GM21576 (cell line): ENCODE results near the gene DESI1.
"Not testable (repeated sequence)": the region's sequence is repeated elsewhere in the genome, so short reads cannot be mapped to it uniquely, and the experiment has no call there.

Experiments used
- ATAC-seq: cut with Tn5 transposase; IDR thresholded peaks from one replicate; pipeline ENCODE4 v1.9.1; 2021; ENCODE audit warnings: mild to moderate bottlenecking, moderate library complexity; ENCODE audit not compliant: unreplicated experiment

Gene DESI1

DNA sequence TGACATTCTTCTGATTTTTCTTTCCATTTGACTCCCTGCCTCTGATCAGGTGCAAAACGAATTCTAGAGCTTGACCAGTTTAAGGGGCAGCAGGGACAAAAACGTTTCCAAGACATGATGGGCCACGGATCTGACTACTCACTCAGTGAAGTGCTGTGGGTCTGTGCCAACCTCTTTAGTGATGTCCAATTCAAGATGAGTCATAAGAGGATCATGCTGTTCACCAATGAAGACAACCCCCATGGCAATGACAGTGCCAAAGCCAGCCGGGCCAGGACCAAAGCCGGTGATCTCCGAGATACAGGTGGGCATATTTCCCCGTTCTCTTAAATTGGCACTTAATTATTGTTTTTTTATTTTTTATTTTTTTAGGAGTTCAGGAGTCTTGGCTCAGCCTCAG is 15.6 kb upstream of the DESI1 start:
- no peak for ATAC-seq

DNA sequence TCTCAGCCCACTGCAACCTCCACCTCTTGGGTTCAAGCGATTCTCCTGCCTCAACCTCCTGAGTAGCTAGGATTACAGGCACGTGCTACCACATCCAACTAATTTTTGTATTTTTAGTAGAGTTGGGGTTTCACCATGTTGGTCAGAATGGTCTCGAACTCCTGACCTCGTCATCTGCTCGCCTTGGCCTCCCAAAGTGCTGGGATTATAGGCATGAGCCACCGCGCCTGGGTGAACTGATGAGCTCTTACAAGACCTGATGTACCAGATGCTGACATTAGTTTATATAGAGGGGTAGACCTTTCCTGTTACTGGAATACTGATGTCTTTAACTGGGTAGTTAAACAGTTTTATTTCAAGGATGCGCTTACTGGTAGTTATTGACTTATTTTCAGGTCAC is 13.8 kb upstream of the DESI1 start:
- not testable (repeated sequence) for ATAC-seq

DNA sequence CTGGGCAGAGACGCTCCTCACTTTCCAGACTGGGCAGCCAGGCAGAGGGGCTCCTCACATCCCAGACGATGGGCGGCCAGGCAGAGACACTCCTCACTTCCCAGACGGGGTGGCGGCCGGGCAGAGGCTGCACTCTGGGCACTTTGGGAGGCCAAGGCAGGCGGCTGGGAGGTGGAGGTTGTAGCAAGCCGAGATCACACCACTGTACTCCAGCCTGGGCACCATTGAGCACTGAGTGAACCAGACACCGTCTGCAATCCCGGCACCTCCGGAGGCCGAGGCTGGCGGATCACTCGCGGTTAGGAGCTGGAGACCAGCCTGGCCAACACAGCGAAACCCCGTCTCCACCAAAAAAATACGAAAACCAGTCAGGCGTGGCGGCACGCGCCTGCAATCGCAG is 10.8 kb upstream of the DESI1 start:
- ATAC-seq, result not testable (repeated sequence)

DNA sequence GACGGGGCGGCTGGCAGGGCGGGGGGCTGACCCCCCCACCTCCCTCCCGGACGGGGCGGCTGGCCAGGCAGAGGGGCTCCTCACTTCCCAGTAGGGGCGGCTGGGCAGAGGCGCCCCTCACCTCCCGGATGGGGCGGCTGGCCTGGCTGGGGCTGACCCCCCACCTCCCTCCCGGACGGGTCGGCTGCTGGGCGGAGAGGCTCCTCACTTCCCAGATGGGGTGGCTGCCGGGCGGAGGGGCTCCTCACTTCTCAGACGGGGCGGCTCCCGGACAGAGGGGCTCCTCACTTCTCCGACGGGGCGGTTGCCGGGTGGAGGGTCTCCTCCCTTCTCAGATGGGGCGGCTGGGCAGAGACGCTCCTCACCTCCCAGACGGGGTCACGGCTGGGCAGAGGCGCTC is 10.3 kb upstream of the DESI1 start:
- ATAC-seq, result not testable (repeated sequence)

DNA sequence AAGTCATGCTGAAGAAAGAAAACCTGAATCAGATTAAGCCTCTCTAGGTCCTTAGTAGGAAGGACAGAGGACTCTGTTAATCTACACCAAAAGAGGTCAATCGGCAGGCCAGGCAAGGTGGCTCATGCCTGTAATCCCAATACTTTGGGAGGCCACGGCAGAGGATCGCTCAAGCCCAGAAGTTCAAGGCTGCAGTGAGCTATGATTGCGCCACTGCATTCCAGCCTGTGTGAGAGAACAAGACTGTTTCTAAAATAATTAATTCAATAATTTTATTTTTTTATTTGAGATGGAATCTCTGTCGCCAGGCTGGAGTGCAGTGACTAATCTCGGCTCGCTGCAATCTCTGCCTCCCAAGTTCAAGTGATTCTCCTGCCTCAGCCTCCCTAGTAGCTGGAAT is 4.7 kb upstream of the DESI1 start:
- no peak for ATAC-seq

DNA sequence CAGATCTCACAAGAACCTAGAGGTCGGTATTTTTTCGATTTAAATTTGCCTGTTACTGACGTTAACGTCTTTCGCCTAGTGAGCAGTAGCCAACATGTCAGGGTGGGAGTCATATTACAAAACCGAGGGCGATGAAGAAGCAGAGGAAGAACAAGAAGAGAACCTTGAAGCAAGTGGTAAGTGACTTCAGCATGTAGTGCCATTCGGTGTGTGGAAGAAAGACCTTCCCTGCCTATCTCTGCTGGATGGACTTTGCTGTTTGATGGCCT is 1.0 kb upstream of the DESI1 start:
- ATAC-seq, result no peak

DNA sequence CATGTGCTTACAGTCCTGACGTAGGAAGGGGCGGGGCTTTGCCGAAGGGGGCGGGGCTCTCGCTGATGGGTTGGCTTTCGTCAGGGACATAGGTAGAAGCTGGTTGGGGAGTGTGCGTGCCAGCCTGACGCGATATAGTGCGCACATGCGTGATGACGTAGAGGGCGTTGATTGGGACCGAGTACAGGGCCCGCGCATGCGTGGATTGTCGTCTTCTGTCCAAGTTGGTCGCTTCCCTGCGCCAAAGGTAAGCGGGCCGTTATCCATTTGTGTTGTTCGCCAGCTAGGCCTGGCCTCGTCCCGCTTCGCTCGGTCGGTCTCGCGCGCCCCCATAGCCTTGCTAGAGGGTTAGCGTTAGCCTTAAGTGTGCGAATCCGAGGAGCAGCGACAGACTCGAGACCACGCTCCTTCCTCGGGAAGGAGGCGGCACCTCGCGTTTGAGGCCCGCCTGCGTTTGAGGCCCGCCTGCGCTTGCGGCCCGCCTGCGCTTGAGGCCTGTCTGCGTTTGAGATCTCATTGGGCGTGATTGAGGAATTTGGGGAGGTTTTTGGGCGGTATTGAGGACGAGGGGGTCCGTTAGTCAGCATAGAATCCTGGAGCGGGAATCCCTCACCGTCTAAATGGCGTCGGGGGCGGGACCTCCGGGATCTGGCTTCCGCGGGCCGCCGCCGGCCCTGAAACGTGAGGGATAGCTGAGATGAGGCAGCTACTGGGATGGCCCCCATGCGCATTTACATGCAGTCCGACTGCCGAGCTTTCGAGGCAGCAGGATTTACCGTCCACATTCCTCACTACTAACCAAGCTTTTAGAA is 462 bp upstream of the DESI1 start, which contains the start of gene XRCC6:
XRCC6 (plus strand) TSS at position 197 of the 812 bp plus-strand sequence. CDS start 710 bp downstream, outside the sequence.
- peak; percentile 83 for ATAC-seq

DNA sequence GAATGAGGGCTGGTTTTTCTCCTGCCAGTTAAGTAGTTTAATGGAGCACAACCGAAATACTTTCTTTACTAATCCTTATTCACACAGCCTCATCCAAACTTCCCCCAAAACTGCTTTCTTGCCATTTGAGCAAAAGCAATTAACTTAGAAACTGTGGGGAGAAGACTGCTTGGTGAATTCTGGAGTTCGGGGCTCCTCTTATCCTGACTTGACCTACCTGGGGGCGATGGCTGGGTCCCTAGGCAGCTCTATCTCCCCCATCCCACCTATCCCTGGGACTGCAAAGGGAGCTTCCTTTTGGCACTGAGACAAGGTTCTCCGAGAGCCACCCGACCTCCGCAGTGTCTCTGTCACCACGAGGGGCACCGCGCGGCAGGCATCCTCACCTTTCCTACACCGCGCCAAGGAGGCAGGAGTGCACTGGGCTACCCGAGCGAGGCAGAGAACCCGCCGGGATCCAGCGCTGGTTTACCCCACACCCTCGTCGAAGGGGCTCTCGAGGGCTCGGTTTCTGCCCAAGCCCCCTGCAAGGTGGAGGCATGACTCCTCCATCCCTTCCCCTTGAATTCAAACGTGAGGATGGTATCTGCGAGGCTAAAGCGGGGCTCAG is 759 bp downstream of the DESI1 start:
- peak; percentile 23 for ATAC-seq

DNA sequence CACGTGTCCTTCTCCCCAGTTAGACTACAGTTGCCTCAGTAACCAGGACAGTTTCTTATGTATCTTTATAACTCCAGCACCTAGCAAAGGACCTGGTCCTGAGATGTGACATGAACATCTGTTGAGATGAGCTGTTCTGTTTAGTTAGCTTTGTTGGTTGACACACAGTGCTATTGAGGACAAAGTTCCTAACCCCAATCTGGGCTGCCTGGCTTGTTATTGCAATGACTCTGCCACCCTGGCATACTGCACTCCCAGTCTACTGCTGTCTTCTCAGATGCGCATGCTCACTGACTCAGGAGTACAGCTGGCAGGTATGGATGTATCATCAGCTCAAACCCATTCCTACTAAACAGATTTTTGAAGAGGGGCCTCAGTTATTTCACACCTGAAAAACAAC is 7.4 kb downstream of the DESI1 start:
- ATAC-seq, result no peak

DNA sequence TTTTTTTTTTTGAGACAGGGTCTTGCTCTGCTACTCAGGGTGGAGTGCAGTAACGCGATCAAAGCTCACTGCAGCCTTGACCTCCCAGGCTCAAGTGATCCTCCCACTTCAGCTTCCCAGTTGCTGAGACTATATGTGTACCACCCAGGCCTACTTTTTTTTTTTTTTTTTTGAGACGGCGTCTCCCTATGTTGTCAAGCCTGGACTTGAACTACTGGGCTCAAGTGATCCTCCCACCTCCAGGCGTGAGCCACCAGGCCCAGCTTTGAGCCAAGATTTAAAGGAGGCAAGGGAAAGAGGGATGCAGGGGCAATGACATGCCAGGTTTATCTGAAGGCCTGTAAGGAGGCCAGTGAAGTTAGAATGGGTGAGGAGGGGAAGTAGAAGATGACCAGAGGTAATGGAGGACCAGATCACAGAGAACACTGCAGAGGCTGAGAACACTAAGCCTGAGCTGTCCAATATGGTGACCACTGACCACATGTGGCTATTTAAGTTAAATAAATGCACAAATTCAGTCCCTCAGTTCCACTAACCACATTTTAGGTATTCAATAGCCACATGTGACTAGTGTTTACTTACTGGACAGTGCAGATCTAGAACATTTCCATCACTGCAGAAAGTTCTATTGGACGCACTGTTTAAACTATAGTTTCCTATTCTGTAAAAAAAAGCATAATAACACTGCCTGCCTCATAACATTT is 8.1 kb downstream of the DESI1 start:
- ATAC-seq, result no peak

DNA sequence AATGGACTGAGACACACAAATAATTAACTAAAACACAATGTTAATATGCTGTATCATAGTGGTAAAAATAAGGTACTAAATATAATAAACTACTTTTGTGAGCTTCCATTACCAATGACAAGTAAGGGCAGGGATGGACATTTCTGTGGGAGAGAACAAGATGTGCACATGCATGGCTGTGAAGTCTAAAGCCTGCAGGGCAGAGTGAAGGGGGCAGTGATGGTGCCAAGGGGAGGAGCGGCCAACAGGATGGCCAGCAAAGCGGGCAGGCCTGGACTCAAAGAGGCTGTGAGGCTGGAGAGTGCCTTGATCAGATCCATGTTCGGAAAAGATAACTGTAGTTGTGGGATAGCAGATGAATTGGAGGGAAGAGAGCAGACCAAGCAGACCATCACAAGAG is 12.5 kb downstream of the DESI1 start:
- ATAC-seq, result no peak

DNA sequence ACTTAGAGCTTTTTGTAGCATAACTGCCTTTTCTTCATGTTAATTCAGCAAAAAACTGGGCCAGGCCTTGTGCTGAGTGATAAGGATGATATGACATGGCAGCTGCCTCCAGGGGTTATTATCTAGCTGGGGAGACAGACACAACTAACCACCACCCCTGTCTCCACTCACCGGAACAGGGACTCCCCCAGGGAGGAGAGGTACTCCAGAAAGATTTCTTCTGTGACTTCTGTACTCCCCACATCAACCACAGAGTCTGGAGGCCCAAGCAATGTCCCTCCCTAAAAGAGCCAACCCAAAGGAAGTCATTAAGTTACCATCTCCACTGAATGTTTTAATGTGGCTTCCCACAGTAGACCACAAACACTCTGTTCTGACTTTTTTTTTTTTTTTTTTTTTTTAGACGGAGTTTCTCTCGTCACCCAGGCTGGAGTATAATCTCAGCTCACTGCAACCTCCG is 16.9 kb downstream of the DESI1 start:
- no peak for ATAC-seq

DNA sequence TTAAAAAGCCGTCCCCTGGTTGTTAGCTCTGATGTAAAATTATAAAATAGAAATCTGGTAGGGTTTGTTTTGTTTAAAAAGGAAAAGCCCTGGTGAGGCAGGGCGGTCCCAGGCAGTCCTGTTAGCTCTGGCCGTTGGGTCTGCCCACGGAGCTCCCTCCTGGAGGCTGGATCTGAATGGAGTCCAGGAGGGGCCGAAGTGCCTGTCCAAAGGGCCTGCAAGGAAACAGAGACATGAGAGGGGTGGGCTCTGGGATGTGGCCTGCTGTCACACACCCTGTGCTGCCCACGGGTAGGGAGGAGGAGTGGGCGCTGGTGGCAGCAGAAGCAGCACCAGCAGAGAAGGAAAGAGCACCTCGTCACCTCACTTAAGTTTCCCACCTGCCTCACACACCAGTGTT is 19.9 kb downstream of the DESI1 start:
- ATAC-seq, result no peak

DNA sequence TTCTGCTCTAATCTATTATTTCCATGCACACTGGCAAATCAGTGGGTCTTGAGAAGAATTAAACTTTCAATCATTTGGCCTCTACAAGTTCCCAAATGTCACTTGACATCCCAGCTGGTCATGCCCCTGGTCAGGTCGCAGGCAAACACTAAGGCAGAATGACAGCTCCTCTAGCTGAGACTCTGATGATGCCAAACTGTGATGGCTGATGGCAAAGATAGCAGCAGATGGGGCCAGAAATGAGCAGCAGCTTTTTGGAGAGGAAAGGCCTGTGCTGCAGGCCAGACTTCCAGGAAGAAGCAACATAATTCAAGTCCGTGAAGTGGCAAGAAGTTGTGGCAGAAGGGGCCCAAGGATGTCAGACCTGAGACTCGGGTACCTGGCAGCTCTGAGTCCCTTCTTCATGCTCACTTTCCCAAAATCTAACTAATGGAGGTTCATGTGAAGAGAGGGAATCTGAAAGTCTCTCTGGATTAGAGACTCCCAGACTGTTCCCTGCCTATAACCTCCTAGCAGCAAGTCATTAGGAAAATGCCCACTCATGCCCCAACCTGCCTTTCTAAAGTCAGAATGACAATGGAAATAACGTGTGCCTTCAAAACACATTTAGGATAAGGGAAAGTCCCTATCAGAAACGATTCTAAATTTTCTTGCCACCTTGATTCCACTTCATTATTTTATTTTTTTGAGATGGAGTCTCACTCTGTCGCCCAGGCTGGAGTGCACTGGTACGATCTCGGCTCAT is 21.8 kb downstream of the DESI1 start:
- ATAC-seq, result no peak

DNA sequence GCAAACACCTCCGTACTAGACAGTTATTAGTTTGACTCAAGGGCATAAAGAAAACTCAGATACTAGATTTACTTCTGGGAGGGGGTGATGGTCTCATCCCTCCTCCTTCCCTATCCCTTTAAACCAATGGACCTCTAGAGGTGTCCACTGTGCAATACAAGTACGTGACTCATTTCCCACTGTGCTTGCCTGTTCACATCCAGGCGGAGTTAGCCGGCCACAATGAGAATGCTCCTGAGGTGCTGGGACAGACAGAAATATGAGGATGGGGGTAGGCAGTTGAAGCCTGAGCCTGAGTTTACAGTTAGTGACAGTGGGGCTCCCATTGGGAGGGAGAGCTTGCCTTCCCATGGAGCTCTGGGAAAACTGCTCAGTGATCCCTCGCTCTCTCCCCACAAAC is 22.8 kb downstream of the DESI1 start:
- no peak for ATAC-seq

DNA sequence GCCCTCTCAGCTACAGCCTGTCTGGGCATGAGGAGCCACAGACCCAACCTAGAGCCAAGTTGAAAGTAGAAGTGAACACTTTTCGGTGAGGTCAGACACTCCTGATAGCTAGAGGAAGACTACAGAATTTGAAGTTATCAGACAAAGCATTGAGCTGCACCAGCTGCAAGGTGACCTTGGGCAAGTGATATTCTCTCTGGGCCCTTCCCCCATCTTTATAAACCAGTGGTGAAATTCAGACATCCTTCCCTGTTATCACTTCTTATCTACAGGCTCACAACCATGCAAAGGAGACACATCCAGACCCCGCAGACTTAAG is 23.2 kb downstream of the DESI1 start:
- ATAC-seq, result no peak

DNA sequence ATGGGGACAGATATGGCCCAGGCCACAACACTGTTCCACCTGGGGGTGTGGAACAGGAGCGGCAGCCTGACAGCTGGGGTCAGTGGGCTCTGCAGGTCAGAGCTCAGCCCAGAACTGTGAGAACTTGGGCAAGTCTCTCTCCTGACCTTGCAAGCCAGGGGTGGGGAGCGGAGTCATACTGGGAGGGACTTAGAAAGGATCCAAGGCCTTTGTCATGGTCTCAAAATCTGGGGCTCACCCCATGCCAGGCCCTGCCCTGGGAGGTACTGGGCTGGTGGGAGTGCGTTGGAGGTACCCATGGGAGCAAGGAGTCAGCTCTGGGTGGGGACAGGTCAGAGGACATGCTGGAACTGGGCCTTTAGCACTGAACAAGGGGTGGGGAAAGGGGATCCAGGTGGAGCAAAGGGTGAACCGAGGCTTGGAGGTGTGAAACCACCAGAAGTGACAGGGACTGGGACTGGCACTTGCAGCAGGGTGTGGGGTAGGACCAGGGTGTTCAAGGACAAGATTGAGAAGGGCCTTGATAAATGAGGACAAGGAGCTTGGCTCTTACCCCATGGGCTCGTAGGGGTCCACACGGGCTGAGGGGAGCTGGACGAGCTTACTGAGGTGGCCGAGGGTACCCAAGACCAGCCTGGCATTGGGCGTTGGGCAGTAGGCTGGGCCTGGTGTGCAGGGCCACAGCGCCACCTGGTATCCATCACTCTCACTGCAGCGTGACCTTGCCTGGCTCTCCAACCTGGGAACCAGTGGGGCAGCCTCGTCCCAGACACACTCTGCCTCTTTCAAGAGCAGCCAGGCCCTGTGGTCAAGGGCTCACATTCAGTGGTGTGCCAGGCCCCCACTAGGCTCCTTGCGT is 23.8 kb downstream of the DESI1 start:
- no peak for ATAC-seq

DNA sequence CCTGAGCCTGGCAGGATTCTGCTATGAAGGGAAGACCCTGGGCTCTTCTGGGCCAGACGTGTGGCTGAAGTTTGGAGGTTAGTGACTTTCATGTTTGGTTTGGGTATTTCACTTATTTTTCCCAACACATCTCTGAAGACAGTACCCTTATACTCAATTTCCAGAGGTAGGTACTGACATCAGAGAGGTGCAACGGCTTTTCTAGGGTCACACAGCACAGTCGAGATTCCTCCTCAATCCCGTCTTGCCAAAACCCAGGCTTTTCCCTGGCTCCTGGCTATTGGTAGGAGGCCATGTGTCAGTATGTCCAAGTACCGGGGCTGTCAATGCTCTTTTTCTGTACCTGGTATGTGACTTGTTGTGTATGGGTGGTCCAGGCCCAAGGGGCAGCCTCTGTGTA is 25.1 kb downstream of the DESI1 start:
- no peak for ATAC-seq

DNA sequence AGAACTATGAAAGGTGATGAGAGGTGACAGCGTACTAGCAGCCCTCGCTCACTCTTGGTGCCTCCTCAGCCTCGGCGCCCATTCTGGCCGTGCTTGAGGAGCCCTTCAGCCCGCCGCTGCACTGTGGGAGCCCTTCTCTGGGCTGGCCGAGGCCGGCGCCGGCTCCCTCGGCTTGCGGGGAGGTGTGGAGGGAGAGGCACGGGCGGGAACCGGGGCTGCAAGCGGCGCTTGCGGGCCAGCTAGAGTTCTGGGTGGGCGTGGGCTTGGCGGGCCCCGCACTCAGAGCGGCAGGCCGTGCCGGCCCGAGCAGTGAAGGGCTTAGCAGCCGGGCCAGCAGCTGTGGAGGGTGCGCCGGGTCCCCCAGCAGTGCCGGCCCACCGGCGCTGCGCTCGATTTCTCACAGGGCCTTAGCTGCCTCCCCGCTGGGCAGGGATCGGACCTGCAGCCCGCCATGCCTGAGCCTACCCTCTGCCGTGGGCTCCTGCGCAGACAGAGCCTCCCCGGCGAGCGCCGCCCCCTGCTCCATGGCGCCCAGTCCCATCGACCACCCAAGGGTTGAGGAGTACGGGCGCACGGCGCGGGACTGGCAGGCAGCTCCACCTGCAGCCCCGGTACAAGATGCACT is 27.4 kb downstream of the DESI1 start:
- not testable (repeated sequence) for ATAC-seq
